Kidney (tissue), 14 donors: ENCODE results near the gene DDX20. TPM values are rescaled to one million over a fixed set of nuclear protein-coding genes. Genes with fewer than 3 reads are reported as not detected.

Experiments
- DNase-seq, 5 donors: peaks; one replicate each; pipeline ENCODE4 v3.0.0-alpha.2; 2013 to 2020
- FAIRE-seq: peaks from 2 replicates; lab custom pipeline; 2012; peaks lifted over from hg19 to GRCh38; lab: Jason Lieb, UNC
- H3K27ac ChIP-seq, 2 donors: one replicate each; pipeline ENCODE4 v1.7.0; 2013; ENCODE audit warnings: low read depth in 2 of 2, low read length in 2 of 2, inconsistent platforms in 1 of 2
- H3K27me3 ChIP-seq: one replicate; pipeline ENCODE4 v1.7.1; 2013; ENCODE audit warnings: low read length, inconsistent platforms; ENCODE audit not compliant: control insufficient read depth, insufficient read depth
- H3K36me3 ChIP-seq, 3 donors: one replicate each; pipeline versions ENCODE4 v1.7.0 to v1.7.1; 2013; ENCODE audit warnings: low read length in 3 of 3, control low read depth in 1 of 3, inconsistent platforms in 1 of 3; ENCODE audit not compliant: insufficient read depth in 3 of 3, control insufficient read depth in 2 of 3
- H3K4me1 ChIP-seq, 3 donors: one replicate each; pipeline versions ENCODE4 v1.7.0 to v1.7.1; 2013; ENCODE audit warnings: low read length in 3 of 3, inconsistent platforms in 1 of 3, low read depth in 1 of 3; ENCODE audit not compliant: control insufficient read depth in 2 of 3, insufficient read depth in 2 of 3
- H3K4me3 ChIP-seq, 3 donors: one replicate each; pipeline versions ENCODE4 v1.7.0 to v1.8.1; 2013; ENCODE audit warnings: low read length in 3 of 3, control low read depth in 1 of 3, inconsistent platforms in 1 of 3
- H3K9ac ChIP-seq, 3 donors: one replicate each; pipeline versions ENCODE4 v1.7.0 to v1.7.1; 2013; ENCODE audit warnings: low read length in 3 of 3, control low read depth in 1 of 3, inconsistent platforms in 1 of 3
- H3K9me3 ChIP-seq, 3 donors: one replicate each; pipeline versions ENCODE4 v1.7.0 to v1.7.1; 2013; ENCODE audit warnings: low read length in 3 of 3, control low read depth in 1 of 3, inconsistent platforms in 1 of 3; ENCODE audit not compliant: control insufficient read depth in 2 of 3, insufficient read depth in 1 of 3
- CTCF ChIP-seq: IDR thresholded peaks from 3 replicates; pipeline ENCODE4 v1.5.1; 2012; ENCODE audit warnings: mild to moderate bottlenecking, moderate library complexity, borderline replicate concordance; ENCODE audit not compliant: insufficient read depth; ENCODE audit errors: extremely low read depth
- intact Hi-C: fragments of 100-400 bp; cut with DNase I; formaldehyde crosslinking; loops from one replicate; pipeline ENCODE4 v1.11.1; 2022
- polyA plus RNA-seq: library from polyadenylated mRNA; stranded (reverse); fragments of 350-450 nt; fragmentation: Illumina TruSeq; extraction: RNeasy Lipid Tissue Mini Kit (QIAGEN cat#74804); gene quantifications from one replicate; pipeline ENCODE4 v1.2.3, GENCODE V29; 2014; ENCODE audit warnings: low read depth, low replicate concordance; ENCODE audit not compliant: insufficient read depth
- total RNA-seq: library from RNA; stranded (reverse); fragmentation: NEBNext Ultra II Directional; extraction: Animal tissue kit (Norgen Biotek cat#: 25700); gene quantifications from one replicate; pipeline ENCODE4 v1.2.1, GENCODE V29; 2021
- donor health status: control.
- donor health status: control.
- donor health status: control.
- donor health status: control.
- donor health status: control.
- donor health status: DM: yes; HTN: yes; CAD: no.
- donor health status: Normal renal cell carcinoma (clear cell type).

DDX20 gene
- total and polyA plus RNA-seq, 2 donors from 2014 or later, result 5.5 to 9.6 TPM

- intact Hi-C loops, result no loop called here
- Histone ChIP-seq H3K27ac (no peak overlapping the region), H3K4me3 (no peak overlapping the region), H3K9me3 (no peaks in the 10 kb centered on the region), H3K27me3 (no peaks in the 10 kb centered on the region), H3K9ac (no peak overlapping the region), H3K36me3 (no peaks in the 10 kb centered on the region), H3K4me1 (no peaks in the 10 kb centered on the region)
- TF ChIP-seq CTCF, result no peak
- FAIRE-seq (no peak), DNase-seq (no peak)
Observed at GRCh38 chr1:111784273-111784901, 28.7 kb downstream of the DDX20 start.

- FAIRE-seq, result no peak
- intact Hi-C loops, result no loop called here
Observed at GRCh38 chr1:111786669-111787207, 31.0 kb downstream of the DDX20 start.

GRCh38 chr1:111789142-111789541 lies 33.4 kb downstream of the DDX20 start:
- H3K4me1 ChIP-seq, result no peaks in the 10 kb centered on the region
- no peak overlapping the region for H3K9ac ChIP-seq
- no peaks in the 10 kb centered on the region for H3K36me3 ChIP-seq
- no peak overlapping the region for H3K4me3 ChIP-seq
- no peaks in the 10 kb centered on the region for H3K9me3 ChIP-seq
- FAIRE-seq (no peak), DNase-seq (no peak)
- no peaks in the 10 kb centered on the region for H3K27me3 ChIP-seq
- TF ChIP-seq CTCF, result no peak
- H3K27ac ChIP-seq, result no peak overlapping the region
- intact Hi-C loops, result no loop called here

More at GRCh38 chr1:111786669-111787207, 31.0 kb downstream of the DDX20 start:
- Histone ChIP-seq H3K9me3 (no peaks in the 10 kb centered on the region), H3K27me3 (no peaks in the 10 kb centered on the region), H3K36me3 (no peaks in the 10 kb centered on the region), H3K27ac (no peak overlapping the region), H3K4me1 (no peaks in the 10 kb centered on the region), H3K4me3 (no peak overlapping the region), H3K9ac (no peak overlapping the region)
- TF ChIP-seq CTCF, result no peak
- peak in 1 of 5 donors; percentile 9 for DNase-seq
